Measurements from ENCODE around the gene ACBD4. TPM values are rescaled to one million over a fixed set of nuclear protein-coding genes. Genes with fewer than 3 reads are reported as not detected.

The ACBD4 gene, protein sequence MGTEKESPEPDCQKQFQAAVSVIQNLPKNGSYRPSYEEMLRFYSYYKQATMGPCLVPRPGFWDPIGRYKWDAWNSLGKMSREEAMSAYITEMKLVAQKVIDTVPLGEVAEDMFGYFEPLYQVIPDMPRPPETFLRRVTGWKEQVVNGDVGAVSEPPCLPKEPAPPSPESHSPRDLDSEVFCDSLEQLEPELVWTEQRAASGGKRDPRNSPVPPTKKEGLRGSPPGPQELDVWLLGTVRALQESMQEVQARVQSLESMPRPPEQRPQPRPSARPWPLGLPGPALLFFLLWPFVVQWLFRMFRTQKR
- total RNA-seq = 3.2 and 3.3 TPM in 2 replicates

DNA sequence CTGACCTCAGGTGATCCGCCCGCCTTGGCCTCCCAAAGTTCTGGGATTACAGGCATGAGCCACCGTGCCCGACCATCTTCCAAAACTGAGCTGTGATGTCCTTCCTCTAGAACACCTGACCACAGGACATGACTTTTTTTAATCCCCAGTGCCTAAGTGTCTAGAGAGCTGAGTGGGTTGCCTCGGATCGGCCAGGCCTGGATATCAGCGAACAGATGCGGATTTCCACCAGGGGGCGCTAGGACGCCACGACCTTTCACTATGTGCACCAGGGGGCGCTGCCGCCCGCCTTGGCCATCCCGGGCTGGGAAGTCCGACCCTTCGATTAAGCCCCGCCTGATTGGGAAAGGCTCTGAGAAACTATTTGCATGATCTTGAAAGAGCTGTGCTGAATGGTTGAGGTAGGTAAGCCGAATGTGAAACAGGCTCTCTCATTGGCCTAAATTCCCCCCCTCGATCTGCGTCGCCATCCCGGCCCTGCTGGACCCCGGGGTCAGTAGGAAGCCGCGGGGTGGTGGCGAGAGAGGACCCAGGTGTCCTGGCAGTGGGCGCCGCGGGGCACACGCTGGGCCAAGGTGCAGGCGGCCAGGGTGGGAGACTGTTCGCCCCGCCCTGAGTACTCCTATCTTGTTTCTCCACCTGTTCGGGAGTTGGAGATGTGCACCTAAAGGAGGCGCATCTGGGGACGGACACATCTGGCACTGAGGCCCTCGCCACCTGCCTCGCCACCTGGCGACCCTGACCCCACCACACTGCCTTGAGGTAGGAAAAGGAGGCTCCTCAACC is at the start of gene ACBD4:
Gene ACBD4 (plus strand): TSS at position 496 of the 786 bp plus-strand sequence. CDS start 458 bp downstream, outside the sequence.
- peak; percentile 97 to 98 for DNase-seq (ENCODE audit: low read depth in 2 of 2)

DNA sequence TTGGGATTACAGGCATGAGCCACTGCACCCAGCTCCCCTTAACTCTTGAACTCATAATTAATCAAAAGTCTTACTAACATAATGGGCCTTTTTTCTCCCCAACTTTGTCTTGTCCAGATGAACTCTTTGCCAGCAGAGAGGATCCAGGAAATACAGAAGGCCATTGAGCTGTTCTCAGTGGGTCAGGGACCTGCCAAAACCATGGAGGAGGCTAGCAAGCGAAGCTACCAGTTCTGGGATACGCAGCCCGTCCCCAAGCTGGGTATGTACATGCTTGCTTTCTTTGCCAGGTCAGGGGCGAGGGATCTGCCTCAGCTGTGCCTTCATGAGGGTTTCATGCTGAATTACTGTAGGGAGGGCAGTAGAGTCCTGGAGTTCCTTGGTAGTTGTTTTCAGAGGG is 49.1 kb upstream of the ACBD4 start:
- no peak for DNase-seq (ENCODE audit: low read depth in 2 of 2)

DNA sequence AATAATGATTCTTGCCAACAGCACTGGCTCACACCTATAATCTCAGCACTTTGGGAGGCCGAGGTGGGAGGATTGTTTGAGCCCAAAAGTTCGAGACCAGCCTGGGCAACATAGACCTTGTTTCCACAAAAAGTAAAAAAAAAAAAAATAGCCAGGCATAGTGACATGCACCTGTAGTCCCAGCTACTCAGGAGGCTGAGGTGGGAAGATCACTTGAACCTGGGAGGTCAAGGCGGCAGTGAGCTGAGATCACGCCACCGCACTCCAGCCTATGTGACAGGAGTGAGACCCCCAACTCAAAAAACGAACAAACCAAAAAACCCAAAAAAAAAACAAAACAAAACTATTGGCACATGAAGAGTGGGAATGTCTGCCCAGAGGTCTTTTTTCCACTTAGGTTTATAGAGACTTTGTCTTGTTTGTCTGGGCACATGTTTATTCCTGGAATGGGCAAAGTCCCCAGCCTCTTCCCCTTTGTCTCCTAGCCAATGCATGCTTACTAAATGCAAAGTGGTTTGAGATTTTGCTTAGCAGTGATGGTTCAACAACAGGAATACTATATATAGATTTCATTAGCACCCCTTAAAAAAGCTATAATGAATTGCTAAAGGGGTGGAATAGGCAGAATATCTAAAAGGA is 48.5 kb upstream of the ACBD4 start:
- no peak for DNase-seq (ENCODE audit: low read depth in 2 of 2)

DNA sequence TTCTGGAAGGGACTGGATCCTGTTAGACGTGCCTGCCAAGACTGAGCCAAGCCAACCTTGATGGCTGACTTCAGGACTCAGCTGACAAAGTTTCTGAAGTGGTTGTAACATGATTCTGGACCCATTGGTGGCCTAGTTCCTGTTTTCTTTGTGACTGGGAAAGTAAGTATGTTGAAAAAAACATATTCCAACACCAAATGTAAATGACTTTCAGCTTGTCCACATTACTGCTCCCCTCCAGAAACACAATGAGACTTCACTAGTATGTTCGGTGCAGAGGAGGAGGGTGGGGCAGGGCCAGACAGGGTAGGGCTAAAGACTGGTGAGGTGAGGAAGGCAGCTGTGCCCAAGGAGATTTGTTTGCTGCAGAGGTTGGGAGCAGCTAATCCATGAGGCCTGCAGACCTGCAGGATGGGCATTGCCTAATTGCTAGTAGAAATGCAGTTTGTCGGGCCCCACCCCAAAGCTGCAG is 47.9 kb upstream of the ACBD4 start:
- no peak for DNase-seq (ENCODE audit: low read depth in 2 of 2)

DNA sequence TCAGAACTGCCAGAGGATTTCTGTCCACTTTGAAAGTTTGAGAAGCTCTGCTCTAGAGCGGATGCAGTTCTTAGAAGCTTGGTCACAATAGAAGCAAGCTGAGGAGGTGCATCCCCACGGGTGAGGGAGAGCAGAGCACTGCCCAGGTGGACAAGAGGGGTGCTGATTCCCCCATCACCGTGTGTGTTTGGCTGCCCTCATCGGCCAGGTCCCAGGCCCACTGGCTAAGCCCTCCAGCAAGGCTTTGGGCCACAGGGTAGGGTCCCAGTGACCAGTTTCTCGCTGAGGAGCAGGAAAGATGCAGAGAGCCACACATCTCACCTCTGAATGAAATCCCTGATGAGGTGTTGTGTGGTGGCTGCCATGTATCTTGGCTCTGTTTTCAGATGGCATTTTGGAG is 47.5 kb upstream of the ACBD4 start:
- no peak for DNase-seq (ENCODE audit: low read depth in 2 of 2)

DNA sequence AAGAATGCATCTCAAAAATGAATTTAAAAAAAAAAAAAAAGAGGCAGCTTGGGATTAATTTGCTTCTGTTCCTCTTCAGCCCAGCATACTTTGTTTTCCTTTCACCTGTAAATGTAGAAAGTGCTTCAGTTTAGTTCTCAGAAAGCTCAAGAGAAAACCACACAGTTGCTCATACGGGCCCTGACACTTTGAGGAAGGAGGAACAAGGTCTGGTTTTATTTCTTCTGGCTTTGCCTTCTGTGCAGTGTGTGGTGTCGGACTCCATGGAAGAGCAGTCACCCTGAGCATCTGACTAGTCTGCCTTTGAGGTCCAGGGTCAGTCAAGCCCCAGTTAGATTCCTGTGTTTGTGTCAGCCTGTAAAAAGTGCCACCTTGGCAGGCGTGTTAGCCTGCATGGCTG is 46.7 kb upstream of the ACBD4 start:
- no peak for DNase-seq (ENCODE audit: low read depth in 2 of 2)

DNA sequence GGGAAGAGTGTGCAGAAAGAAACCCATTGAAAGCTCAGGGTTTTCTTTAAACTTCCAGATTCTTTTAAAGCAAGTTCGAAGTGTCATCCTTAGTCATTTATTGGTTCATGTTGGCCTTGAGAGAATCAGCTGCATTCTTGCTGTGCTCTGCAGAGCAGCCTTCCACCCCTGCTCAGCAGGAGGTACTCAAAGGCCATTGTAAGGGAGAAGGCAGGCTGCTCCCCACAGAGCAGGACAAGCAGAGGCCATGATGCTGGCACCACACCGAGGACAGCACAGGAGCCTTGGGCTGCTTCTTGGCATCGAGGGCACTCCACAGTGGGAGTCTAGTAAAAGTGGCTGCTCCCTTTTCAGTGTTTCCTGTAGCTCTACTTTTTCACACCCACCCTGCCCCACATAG is 44.8 kb upstream of the ACBD4 start:
- no peak for DNase-seq (ENCODE audit: low read depth in 2 of 2)

DNA sequence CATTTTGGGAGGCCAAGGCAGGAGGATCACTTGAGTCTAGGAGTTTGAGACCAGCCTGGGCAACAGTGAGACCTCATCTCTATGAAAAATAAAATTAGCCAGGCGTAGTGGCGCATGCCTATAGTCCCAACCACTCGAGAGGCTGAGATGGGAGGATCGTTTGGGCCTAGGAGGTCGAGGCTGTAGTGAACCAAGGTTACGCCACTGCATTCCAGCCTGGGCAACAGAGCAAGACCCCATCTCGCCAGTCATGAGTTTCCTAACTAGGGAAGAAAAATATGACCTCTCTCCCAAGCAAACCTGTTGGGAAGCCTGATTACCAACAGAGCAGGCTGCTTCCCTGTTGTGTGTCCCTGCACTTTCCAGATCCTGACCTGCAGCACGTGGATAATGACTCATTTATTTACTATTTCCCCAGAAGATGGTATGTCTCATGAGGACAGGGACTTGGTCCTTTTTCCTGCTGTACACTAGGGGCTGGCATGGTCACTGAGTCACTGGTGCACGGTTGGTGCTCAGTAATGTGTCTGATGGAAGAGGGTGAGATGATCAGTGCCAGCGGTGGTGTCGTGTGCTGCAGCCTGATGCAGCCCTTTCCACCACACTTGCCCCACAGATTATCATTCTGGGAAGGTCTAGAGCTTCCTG is 43.6 kb upstream of the ACBD4 start:
- DNase-seq (ENCODE audit: low read depth in 2 of 2) = peak in 1 of 2 donors; percentile 28

DNA sequence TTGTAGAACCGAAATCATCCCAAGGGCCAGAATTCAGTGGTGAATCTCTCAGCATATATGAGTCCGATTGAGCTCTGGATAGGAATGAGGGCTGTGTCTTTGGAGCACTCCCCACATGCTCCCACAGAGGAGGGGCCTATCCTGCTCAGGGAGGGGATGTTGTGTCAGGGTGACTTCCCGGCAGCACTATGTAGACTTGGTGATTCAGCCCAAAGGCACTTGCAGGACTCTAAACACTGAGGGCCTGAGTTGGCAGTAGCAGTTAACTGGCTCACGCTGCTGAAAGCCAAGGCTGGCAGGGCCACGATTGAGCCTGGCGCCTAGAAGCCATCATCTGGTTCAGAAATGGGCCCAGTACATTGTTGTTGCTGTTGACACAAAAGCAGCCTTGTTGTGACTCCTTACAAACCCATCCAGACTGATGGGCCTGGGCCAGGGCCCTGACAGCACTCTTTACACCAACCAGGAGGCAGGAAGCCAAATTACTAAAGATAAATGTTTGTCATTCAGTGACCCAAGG is 42.5 kb upstream of the ACBD4 start:
- peak; percentile 89 to 97 for DNase-seq (ENCODE audit: low read depth in 2 of 2)

DNA sequence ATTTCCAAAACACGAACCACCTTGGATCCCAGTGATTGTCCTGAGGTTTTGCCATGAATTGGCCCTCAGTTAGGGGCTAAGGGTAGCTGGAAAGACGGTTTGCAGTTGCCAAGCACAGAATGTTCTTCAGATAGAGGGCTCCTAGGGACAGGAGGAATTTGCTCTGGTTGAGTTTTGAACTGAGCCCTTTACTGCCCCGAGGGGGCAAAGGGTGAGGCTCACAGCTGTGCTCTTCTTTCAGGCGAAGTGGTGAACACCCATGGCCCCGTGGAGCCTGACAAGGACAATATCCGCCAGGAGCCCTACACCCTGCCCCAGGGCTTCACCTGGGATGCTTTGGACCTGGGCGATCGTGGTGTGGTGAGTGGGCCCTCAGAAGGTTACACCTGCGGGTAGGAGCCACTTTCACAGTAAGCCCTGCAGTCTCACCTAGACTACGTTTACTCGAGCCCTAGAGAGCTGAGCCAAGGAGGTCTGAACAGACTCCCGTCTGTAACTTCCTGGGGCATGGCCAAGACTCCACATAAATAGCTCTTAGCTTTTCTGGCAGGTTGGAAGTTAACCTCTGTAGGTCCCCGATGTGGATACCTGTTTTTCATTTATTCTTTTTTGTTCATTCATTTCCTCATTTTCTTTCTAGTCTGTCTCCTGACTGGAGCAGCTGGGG is 41.9 kb upstream of the ACBD4 start:
- DNase-seq (ENCODE audit: low read depth in 2 of 2) = no peak

DNA sequence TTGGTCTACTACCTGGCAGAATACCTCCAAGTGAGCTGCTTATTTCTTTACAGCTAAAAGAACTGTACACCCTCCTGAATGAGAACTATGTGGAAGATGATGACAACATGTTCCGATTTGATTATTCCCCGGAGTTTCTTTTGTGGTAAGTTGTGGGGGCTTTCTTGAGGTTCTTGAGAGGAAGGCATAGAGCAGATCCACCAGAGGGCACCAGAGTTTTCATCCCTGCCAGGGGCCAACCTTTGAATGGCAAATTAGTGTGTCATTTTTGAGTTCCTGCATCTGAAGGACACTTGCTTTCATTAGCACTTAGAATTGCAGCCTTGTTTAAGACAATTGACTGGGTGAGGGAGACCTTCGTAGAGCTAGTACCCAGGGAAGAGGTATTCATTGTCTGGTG is 39.3 kb upstream of the ACBD4 start:
- peak; percentile 49 to 57 for DNase-seq (ENCODE audit: low read depth in 2 of 2)

DNA sequence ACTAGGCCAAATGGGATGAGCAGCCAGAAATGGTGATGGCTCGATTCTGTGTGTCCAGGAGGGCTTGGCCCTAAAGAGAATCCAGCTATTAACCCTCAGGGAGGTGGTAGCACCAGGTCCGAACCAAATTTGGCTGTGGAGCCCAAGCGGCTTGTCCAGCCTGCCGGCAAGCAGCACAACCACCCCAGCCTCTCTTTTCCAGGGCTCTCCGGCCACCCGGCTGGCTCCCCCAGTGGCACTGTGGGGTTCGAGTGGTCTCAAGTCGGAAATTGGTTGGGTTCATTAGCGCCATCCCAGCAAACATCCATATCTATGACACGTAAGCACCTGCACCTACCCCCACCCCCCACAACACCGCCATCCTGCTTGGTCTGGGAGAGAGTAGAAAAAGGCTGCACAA is 38.6 kb upstream of the ACBD4 start:
- DNase-seq (ENCODE audit: low read depth in 2 of 2) = no peak

DNA sequence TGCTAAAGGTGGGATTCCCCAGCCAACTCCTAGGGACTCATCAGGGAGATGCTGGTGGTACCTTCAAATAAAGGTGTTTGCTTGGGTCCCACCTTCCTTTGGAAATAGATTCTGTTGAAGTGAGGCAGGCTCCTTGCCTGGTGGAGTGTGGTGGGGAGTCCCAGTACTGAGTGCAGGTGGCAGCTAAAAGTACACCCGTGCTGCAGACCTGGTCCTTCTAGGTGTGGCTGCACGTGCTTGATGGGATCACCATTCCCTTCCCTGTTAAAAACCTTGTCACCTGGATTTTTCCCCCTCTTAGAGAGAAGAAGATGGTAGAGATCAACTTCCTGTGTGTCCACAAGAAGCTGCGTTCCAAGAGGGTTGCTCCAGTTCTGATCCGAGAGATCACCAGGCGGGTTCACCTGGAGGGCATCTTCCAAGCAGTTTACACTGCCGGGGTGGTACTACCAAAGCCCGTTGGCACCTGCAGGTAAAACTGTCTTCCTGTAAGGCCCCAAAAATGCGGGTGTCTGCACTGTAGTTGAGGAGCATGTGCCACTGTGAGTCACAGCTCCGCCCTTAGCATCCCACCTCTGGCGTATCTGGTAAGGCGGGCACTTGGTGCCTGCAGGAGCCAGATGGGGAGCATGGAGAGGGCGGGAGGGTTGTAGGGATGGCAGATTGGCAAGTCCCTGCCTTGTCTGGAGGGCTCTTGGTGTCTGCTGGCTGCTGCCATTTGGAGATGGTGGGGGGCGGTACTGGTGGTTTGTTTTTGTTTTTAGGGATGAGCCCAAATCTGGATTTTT is 37.2 kb upstream of the ACBD4 start:
- DNase-seq (ENCODE audit: low read depth in 2 of 2) = no peak

DNA sequence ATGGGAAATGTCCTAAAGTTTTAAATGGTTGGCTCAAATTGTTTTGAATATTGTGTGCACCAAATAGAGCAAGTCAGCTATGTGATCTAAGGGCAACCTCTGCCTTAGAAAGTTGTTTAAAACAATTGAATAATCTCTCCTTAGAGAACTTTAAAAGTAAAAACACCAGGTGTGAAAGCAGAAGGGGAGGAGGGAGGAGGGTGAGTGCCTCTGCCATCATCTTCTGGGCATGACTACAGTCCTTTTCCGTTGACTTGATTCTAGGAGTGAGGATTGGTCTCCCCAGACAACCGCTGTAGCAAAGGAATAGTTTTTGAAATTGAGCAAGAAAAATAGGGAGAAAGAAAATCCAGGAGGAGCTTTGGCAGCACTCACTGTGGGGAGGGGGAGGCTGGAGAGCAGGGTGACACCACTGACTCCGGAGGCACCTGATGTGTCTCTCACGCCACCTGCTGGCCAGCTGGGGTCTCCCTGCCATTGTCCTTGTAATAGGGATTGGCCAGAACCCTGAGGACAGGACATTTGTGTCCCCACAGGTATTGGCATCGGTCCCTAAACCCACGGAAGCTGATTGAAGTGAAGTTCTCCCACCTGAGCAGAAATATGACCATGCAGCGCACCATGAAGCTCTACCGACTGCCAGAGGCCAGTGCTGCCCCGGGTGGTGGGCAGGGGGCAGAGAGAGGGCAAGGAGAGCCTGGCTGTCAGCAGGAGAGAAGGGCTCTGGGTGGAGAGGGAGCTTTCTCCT is 36.4 kb upstream of the ACBD4 start:
- DNase-seq (ENCODE audit: low read depth in 2 of 2) = peak; percentile 79 to 89

DNA sequence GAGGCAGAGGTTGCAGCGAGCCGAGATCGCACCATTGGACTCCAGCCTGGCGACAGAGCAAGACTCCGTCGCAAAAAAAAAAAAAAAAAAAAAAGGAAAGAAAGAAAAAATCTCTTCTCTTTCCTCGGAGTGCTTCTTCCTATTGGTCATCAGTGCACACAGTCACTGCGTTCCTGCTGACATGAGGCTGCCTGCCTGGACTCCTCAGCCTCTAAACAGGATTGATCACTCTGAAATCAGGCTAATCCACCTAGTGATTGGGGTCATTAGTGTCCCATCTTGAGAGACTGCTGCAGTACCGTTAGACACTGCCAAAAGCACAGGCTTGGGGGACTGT is 34.0 kb upstream of the ACBD4 start:
- DNase-seq (ENCODE audit: low read depth in 2 of 2) = no peak

DNA sequence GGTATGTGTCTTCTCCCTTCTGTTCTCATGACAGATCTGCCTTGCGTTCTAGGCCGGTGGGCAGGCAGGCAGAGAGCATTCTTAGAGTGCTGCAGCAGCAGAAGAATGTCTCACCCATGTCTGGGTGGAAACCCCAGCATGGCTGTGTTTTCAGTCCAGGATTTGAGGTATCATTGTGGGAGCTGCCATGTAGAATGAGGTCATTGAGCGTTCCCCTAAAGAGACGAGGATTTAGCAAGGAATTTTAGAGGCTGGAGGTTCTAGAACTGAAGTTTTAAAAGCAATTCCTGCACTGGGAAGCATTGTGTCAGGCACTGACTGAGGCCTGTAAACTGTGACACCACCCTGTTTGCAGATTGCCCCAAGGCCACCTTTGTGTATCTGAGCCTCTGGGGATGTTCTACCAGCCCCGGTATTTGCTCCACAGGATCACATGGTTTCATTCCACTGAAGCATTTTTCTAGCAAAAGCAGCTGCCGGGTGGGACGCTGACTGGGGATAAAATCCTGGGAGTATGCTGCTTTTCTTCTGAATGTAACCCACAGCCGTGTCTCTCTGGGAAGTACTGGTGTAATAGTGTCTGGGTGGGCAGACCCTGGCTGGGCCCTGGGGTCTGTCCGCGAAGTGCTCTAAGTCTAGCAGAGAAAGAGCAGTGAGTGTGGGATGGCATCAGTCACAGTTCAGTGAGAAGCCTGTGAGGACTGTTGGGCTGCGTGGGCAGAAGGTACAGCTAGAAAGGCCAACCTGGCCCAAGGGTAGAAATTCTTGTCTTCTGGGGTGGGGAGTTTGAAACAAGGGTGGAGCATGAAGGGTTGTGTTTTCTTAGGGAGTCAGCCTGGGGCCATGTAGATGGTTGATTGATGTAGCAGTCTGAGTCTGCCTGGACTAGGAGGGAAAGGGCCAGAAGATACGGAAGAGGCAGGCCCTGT is 33.3 kb upstream of the ACBD4 start:
- no peak for DNase-seq (ENCODE audit: low read depth in 2 of 2)

DNA sequence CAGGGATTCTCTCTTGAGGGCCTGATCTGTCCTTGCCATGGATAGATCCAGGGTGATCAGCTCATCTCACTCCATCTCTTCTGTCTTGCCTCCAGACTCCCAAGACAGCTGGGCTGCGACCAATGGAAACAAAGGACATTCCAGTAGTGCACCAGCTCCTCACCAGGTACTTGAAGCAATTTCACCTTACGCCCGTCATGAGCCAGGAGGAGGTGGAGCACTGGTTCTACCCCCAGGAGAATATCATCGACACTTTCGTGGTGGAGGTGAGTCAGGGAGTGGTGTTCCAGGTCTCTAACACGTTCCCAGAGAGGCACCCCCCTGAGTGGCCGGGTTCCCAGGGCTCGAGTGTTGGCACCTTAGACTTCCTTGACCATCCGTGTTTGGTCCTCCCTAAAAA is 32.6 kb upstream of the ACBD4 start:
- no peak for DNase-seq (ENCODE audit: low read depth in 2 of 2)

DNA sequence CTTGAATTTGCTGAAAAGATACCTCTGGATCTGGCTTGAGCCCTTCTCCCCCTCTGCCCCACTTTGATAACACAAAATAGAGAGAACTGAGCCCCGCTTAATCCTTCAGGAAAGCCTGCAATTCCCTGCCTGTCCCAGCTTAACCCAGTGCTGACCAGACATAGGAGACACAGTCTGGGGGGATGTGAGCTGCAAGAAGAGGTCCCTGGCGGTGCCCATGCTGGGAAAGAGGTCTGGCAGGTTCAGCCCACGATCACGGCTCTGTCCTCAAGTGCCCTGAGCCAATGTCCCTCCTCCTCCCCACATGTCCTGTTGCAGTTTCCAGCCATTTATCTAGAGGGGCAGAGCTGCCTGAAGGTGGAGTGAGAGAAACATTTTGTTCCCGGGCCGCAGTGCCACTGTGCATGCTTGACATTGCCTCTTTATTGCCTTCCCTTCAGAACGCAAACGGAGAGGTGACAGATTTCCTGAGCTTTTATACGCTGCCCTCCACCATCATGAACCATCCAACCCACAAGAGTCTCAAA is 32.2 kb upstream of the ACBD4 start:
- DNase-seq (ENCODE audit: low read depth in 2 of 2) = no peak

Measured in lung microvascular endothelial cell (primary cell).